ENCODE results near the gene NDUFS2. TPM values are rescaled to one million over a fixed set of nuclear protein-coding genes. Genes with fewer than 3 reads are reported as not detected.
A peak's percentile ranks its signal among the peaks of the same experiment; 100 is the strongest.

NDUFS2 gene
- total RNA-seq, 4 donors from 2014 or later = 206 to 260 (median 226) TPM

DNA sequence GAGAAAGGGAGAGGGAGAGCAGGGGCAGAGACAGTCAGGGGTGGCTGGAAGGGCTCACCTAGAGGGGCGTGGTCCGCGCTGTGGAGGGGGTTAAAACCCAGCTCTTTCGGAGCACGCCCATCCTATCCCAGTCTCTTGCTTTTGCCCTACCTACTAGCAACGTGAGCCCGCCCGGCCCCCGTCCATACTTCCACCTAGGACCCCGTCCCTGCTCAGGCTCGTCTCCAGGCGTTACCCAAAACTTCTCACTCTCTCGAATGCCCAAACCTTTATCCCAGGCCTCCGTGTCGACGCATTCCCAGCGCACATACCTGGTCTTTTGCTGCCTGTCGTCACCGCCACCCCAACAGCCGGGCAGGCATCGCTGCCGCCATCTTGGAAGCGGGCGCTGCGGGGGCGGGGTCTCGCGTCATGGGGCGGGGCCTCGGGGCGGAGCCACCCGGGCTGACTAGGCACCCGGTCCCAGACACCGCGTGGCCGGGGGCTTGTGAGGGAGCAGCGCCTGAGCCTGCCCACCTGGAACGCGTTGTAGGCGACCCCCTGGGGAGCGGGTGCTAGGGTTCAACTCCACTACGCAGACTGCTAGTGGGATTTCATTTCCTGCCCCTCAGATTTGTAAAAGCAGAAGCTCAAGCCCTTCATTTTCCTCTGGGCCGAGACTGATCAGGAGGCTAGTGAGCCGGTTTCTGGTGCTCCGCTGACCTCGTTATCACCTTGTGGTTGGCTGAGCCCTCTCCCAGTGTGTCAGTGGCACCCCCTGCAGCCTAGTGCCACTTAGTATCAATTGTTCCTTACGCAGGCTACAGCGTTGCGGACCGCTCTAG lies 24.8 kb upstream of the NDUFS2 start, which contains the start of gene B4GALT3:
TSS of gene B4GALT3 (minus strand) at position 396 of the 824 bp plus-strand sequence. CDS start 1,447 bp downstream, outside the sequence.
- intact Hi-C loops (cut with DNase I; ENCODE audit: low total_unique reads) = loop anchor here (1.0 kb wide), 1 partner anchor 11 kb away; the partner anchor contains the start of gene PPOX
- TF ChIP-seq, protein P1, sequence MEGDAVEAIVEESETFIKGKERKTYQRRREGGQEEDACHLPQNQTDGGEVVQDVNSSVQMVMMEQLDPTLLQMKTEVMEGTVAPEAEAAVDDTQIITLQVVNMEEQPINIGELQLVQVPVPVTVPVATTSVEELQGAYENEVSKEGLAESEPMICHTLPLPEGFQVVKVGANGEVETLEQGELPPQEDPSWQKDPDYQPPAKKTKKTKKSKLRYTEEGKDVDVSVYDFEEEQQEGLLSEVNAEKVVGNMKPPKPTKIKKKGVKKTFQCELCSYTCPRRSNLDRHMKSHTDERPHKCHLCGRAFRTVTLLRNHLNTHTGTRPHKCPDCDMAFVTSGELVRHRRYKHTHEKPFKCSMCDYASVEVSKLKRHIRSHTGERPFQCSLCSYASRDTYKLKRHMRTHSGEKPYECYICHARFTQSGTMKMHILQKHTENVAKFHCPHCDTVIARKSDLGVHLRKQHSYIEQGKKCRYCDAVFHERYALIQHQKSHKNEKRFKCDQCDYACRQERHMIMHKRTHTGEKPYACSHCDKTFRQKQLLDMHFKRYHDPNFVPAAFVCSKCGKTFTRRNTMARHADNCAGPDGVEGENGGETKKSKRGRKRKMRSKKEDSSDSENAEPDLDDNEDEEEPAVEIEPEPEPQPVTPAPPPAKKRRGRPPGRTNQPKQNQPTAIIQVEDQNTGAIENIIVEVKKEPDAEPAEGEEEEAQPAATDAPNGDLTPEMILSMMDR (IDR thresholded peaks at IDR 0.05 in 4 of 5, conservative IDR thresholded peaks at IDR 0.05 in 1 of 5) = no peak
- peak; percentile 90 to 93 for TF ChIP-seq POLR2A (IDR thresholded peaks at IDR 0.05)
- peak; percentile 92 to 94 for ATAC-seq

DNA sequence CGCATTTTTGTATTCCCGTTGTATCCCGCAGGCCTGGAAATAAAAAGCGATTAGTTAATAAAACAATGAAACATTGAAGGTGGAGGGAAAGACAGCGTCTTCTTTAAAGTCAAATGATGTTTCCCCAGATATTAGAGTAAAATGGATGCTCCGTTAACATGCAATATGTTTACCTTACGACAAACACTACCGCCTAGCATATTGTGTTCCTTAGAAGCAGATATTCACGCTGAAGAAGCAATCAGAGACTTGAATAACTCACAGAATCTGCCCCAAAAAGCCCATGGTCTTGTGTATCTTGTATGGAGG lies 24.3 kb upstream of the NDUFS2 start:
- H3K4me3 ChIP-seq = peak overlapping the region; percentile 72 to 92 (median 80)
- ATAC-seq (no peak), DNase-seq (no peak)
- H3K4me1 ChIP-seq = peaks cover 13 to 16% of the 10 kb centered on the region in 2 donors
- TF ChIP-seq POLR2A (IDR thresholded peaks at IDR 0.05) = no peak
- TF ChIP-seq, protein P1 (IDR thresholded peaks at IDR 0.05 in 4 of 5, conservative IDR thresholded peaks at IDR 0.05 in 1 of 5) = no peak
- in situ Hi-C loops (cut with MboI; ENCODE audit: low sequenced_read_pairs in 4 of 4) = loop anchor here in 1 of 4 donors (10.0 to 25.0 kb wide), 2 partner anchors 47 to 584 kb away; partner anchors contain the start of genes APOA2, ATF6 and TOMM40L
- no peaks in the 10 kb centered on the region for H3K9me3 ChIP-seq
- peaks cover 0 to 26% of the 10 kb centered on the region in 2 donors for H3K36me3 ChIP-seq
- peak overlapping the region; percentile 87 to 91 (median 89) for H3K27ac ChIP-seq
- intact Hi-C loops (cut with DNase I; ENCODE audit: low total_unique reads) = loop anchor here (1.0 kb wide), 1 partner anchor 12 kb away; the partner anchor contains the start of gene PPOX
- no peaks in the 10 kb centered on the region for H3K27me3 ChIP-seq

More for the DNA sequence above, 24.8 kb upstream of the NDUFS2 start, which contains the start of gene B4GALT3:
- Histone ChIP-seq H3K27me3 (no peaks in the 10 kb centered on the region), H3K4me1 (peaks cover 18 to 21% of the 10 kb centered on the region in 2 donors), H3K27ac (peak within 1 kb of the TSS; percentile 87 to 91 (median 89)), H3K4me3 (peak within 1 kb of the TSS; percentile 72 to 92 (median 80)), H3K36me3 (peaks cover 0 to 29% of the 10 kb centered on the region in 2 donors), H3K9me3 (no peaks in the 10 kb centered on the region)
- in situ Hi-C loops (cut with MboI; ENCODE audit: low sequenced_read_pairs in 4 of 4) = loop anchor here in 1 of 4 donors (10.0 to 25.0 kb wide), 2 partner anchors 47 to 585 kb away; partner anchors contain the start of genes APOA2, ATF6 and TOMM40L
- DNase-seq = peak; percentile 84 to 85

DNA sequence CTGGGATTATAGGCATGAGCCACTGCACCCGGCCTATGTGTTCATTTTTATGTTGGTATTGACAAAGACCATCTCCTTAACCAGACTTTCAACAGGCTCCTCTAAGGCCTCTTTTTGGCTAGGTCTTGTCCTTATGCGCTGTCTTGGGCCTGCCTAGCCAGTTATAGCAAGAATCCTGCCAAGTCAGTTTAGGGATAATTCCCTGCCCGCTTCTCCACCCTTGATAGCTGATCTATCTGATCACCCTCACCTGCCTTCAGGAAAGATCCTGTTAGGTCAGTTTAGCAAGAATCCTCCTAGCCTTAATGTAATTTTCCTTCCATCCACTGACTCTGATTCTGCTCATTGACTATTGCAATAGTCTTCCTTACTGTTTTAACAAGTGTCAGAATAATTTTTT lies 22.5 kb upstream of the NDUFS2 start:
- no peak for ATAC-seq
- peaks cover 0 to 8% of the 10 kb centered on the region in 2 donors for H3K36me3 ChIP-seq
- in situ Hi-C loops (cut with MboI; ENCODE audit: low sequenced_read_pairs in 4 of 4) = loop anchor here in 1 of 4 donors (10.0 to 25.0 kb wide), 2 partner anchors 45 to 583 kb away; partner anchors contain the start of genes APOA2, ATF6 and TOMM40L
- DNase-seq = no peak
- intact Hi-C loops (cut with DNase I; ENCODE audit: low total_unique reads) = no loop called here
- no peak overlapping the region for H3K27ac ChIP-seq
- H3K9me3 ChIP-seq = no peaks in the 10 kb centered on the region
- H3K4me1 ChIP-seq = peaks cover 12 to 15% of the 10 kb centered on the region in 2 donors
- no peaks in the 10 kb centered on the region for H3K27me3 ChIP-seq
- no peak overlapping the region for H3K4me3 ChIP-seq
- TF ChIP-seq, protein P1 (IDR thresholded peaks at IDR 0.05 in 4 of 5, conservative IDR thresholded peaks at IDR 0.05 in 1 of 5) = no peak
- TF ChIP-seq POLR2A (IDR thresholded peaks at IDR 0.05) = no peak

DNA sequence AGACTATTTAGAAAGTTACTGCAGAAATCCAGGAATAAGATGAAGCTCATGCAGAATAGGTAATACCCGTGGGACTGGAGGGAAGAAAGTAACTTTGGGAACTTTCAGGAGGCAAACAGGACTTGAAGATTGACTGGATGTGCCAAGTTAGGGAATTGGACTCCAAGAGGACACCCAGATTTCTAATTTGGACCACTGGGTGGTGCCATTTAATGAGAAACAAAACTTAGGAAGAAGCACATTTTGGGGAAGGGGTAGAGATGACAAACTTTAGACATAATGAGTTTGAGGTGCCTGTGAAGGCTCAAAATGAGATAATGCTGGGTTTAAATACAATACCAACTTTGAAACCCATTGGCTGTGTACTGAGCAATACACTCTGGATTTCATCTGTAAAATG lies 21.5 kb upstream of the NDUFS2 start:
- H3K36me3 ChIP-seq = no peaks in the 10 kb centered on the region
- TF ChIP-seq, protein P1 (IDR thresholded peaks at IDR 0.05 in 4 of 5, conservative IDR thresholded peaks at IDR 0.05 in 1 of 5) = no peak
- TF ChIP-seq POLR2A (IDR thresholded peaks at IDR 0.05) = no peak
- DNase-seq (no peak), ATAC-seq (no peak)
- no peaks in the 10 kb centered on the region for H3K9me3 ChIP-seq
- in situ Hi-C loops (cut with MboI; ENCODE audit: low sequenced_read_pairs in 4 of 4) (loop anchor here in 1 of 4 donors (25.0 kb wide), 1 partner anchor 582 kb away; the partner anchor contains the start of gene ATF6), intact Hi-C loops (cut with DNase I; ENCODE audit: low total_unique reads) (no loop called here)
- H3K27ac ChIP-seq = no peak overlapping the region
- no peaks in the 10 kb centered on the region for H3K27me3 ChIP-seq
- H3K4me1 ChIP-seq = peaks cover 21 to 22% of the 10 kb centered on the region in 2 donors
- H3K4me3 ChIP-seq = no peak overlapping the region

All from gastrocnemius medialis (tissue), 4 donors.